Activated gamma-delta T cell (primary cell): ENCODE data around the gene P4HB.

ENCODE experiments used
- DNase-seq: peaks from one replicate; lab custom pipeline; 2025; lab: John Stamatoyannopoulos, UW

P4HB gene

GRCh38 chr17:81898029-81898866 lies 37.9 kb upstream of the P4HB start:
- DNase-seq, result no peak

GRCh38 chr17:81895400-81895799 lies 35.1 kb upstream of the P4HB start:
- DNase-seq, result no peak

- no peak for DNase-seq
Observed at GRCh38 chr17:81891303-81891552, 30.9 kb upstream of the P4HB start.

GRCh38 chr17:81890447-81891302 lies 30.3 kb upstream of the P4HB start:
- DNase-seq, result no peak

GRCh38 chr17:81889602-81890001 lies 29.3 kb upstream of the P4HB start:
- no peak for DNase-seq

GRCh38 chr17:81888988-81889595 lies 28.8 kb upstream of the P4HB start:
- DNase-seq, result no peak

GRCh38 chr17:81888105-81888987 lies 28.0 kb upstream of the P4HB start:
- DNase-seq, result no peak

- no peak for DNase-seq
Observed at GRCh38 chr17:81885869-81886548, 25.7 kb upstream of the P4HB start.

- no peak for DNase-seq
Observed at GRCh38 chr17:81885454-81885853, 25.1 kb upstream of the P4HB start.

GRCh38 chr17:81884968-81885367 lies 24.6 kb upstream of the P4HB start:
- DNase-seq, result no peak

GRCh38 chr17:81884520-81884919 lies 24.2 kb upstream of the P4HB start:
- no peak for DNase-seq

- DNase-seq, result no peak
Observed at GRCh38 chr17:81879121-81879520, 18.8 kb upstream of the P4HB start.

- DNase-seq, result no peak
Observed at GRCh38 chr17:81878294-81878693, 18.0 kb upstream of the P4HB start.

GRCh38 chr17:81877569-81877968 lies 17.2 kb upstream of the P4HB start:
- no peak for DNase-seq

GRCh38 chr17:81871387-81872230 lies 11.3 kb upstream of the P4HB start:
- DNase-seq, result peak; percentile 94

GRCh38 chr17:81870981-81871386 lies 10.6 kb upstream of the P4HB start, which contains the start of gene ARHGDIA:
ARHGDIA (minus strand) TSS chr17:81871337; CDS start chr17:81869930, 1,407 bp downstream.
- no peak for DNase-seq

GRCh38 chr17:81870131-81870980 lies 10.0 kb upstream of the P4HB start:
- DNase-seq, result no peak

GRCh38 chr17:81869221-81870130 lies 9.1 kb upstream of the P4HB start:
- no peak for DNase-seq
